Prostate gland (tissue), 2 donors: Measurements from ENCODE around the gene GNAS-AS1.

Experiments
- POLR2A ChIP-seq: fragments of 450-650 bp; IDR thresholded peaks from one replicate; pipeline ENCODE4 v1.6.1; 2016; ENCODE audit warnings: antibody characterized with exemption, mild to moderate bottlenecking
- POLR2AphosphoS5 ChIP-seq: sonication (generic); formaldehyde crosslinking; IDR thresholded peaks from one replicate; pipeline ENCODE4 v1.6.1; 2017; ENCODE audit warnings: antibody characterized with exemption
- TF ChIP-seq, protein P1 (sequence below), 4 experiments: fragments of 200-600 bp in 2 of 4; fragments of 450-650 bp in 2 of 4; sonication (generic) in 2 of 4; IDR thresholded peaks; 1 replicate in 3 of 4; 2 replicates in 1 of 4; pipeline ENCODE4 v1.5.1; 2016 to 2019; ENCODE audit warnings: antibody characterized with exemption in 4 of 4, mild to moderate bottlenecking in 2 of 4, moderate library complexity in 2 of 4

DNA sequence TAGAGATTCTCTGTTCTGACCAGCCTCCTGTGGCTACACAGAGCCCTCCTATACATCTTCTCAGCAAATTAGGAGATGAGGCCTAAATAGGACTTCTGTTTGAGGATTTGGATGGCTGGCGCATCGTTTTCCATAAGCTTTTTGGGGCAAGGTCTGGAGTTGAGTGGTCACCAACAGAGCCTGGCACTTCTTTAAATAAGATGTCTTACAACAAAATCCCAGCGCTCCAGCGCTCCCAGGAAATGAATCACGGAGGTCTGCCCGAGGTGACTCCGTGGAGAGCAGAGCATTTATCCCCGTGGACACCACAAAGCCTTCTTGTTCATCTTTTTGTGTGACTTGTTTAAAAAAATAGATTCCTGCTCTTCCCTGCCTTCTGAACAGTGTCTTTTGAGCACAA, 75.3 kb downstream of the GNAS-AS1 start:
- TF ChIP-seq, protein P1, sequence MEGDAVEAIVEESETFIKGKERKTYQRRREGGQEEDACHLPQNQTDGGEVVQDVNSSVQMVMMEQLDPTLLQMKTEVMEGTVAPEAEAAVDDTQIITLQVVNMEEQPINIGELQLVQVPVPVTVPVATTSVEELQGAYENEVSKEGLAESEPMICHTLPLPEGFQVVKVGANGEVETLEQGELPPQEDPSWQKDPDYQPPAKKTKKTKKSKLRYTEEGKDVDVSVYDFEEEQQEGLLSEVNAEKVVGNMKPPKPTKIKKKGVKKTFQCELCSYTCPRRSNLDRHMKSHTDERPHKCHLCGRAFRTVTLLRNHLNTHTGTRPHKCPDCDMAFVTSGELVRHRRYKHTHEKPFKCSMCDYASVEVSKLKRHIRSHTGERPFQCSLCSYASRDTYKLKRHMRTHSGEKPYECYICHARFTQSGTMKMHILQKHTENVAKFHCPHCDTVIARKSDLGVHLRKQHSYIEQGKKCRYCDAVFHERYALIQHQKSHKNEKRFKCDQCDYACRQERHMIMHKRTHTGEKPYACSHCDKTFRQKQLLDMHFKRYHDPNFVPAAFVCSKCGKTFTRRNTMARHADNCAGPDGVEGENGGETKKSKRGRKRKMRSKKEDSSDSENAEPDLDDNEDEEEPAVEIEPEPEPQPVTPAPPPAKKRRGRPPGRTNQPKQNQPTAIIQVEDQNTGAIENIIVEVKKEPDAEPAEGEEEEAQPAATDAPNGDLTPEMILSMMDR (IDR thresholded peaks at IDR 0.05) = no peak
- TF ChIP-seq POLR2AphosphoS5 (no peak), POLR2A (no peak)
